ENCODE measurements around the gene POGLUT3.

Gene POGLUT3

GRCh38 chr11:108498046-108498815 is at the start of gene POGLUT3:
Gene POGLUT3 (minus strand): TSS chr11:108498384. CDS start chr11:108498366, 18 bp downstream.
- H3K27ac ChIP-seq: peak within 1 kb of the TSS; percentile 85 to 99 (median 95)
- peak within 1 kb of the TSS; percentile 58 to 83 (median 70) for H3K4me3 ChIP-seq

- Histone ChIP-seq H3K27ac (no peak overlapping the region), H3K4me3 (no peak overlapping the region)
Measured at GRCh38 chr11:108545909-108546501, 47.8 kb upstream of the POGLUT3 start.

GRCh38 chr11:108543316-108543964 is 45.3 kb upstream of the POGLUT3 start:
- H3K4me3 ChIP-seq: no peak overlapping the region
- H3K27ac ChIP-seq: peak overlapping the region in 11 of 21 experiments; percentile 15 to 81 (median 36)

GRCh38 chr11:108541531-108541930 is 43.3 kb upstream of the POGLUT3 start:
- Histone ChIP-seq H3K27ac (peak overlapping the region in 1 of 21 experiments; percentile 1), H3K4me3 (no peak overlapping the region)

- Histone ChIP-seq H3K4me3 (no peak overlapping the region), H3K27ac (peak overlapping the region in 12 of 21 experiments; percentile 8 to 75 (median 39))
Measured at GRCh38 chr11:108538502-108538901, 40.3 kb upstream of the POGLUT3 start.

GRCh38 chr11:108538022-108538424 is 39.8 kb upstream of the POGLUT3 start:
- Histone ChIP-seq H3K4me3 (peak overlapping the region in 5 of 7 experiments; percentile 3 to 27 (median 16)), H3K27ac (peak overlapping the region in 17 of 21 experiments; percentile 7 to 75 (median 44))

GRCh38 chr11:108536783-108537182 is 38.6 kb upstream of the POGLUT3 start:
- peak overlapping the region in 6 of 21 experiments; percentile 4 to 72 (median 25) for H3K27ac ChIP-seq
- H3K4me3 ChIP-seq: peak overlapping the region in 6 of 7 experiments; percentile 0 to 27 (median 14)

GRCh38 chr11:108535384-108535955 is 37.3 kb upstream of the POGLUT3 start:
- H3K27ac ChIP-seq: peak overlapping the region in 2 of 21 experiments; percentile 13 to 72
- H3K4me3 ChIP-seq: peak overlapping the region in 3 of 7 experiments; percentile 7 to 27 (median 11)

- no peak overlapping the region for H3K4me3 ChIP-seq
- H3K27ac ChIP-seq: no peak overlapping the region
Measured at GRCh38 chr11:108534274-108534882, 36.2 kb upstream of the POGLUT3 start.

- Histone ChIP-seq H3K27ac (no peak overlapping the region), H3K4me3 (no peak overlapping the region)
Measured at GRCh38 chr11:108530426-108530825, 32.2 kb upstream of the POGLUT3 start.

GRCh38 chr11:108527382-108527781 is 29.2 kb upstream of the POGLUT3 start:
- Histone ChIP-seq H3K4me3 (no peak overlapping the region), H3K27ac (no peak overlapping the region)

- Histone ChIP-seq H3K4me3 (no peak overlapping the region), H3K27ac (peak overlapping the region in 2 of 21 experiments; percentile 29 to 42)
Measured at GRCh38 chr11:108525161-108525560, 27.0 kb upstream of the POGLUT3 start.

GRCh38 chr11:108524422-108524821 is 26.2 kb upstream of the POGLUT3 start:
- no peak overlapping the region for H3K4me3 ChIP-seq
- peak overlapping the region in 2 of 21 experiments; percentile 29 to 42 for H3K27ac ChIP-seq

- no peak overlapping the region for H3K4me3 ChIP-seq
- H3K27ac ChIP-seq: no peak overlapping the region
Measured at GRCh38 chr11:108522318-108522717, 24.1 kb upstream of the POGLUT3 start.

- no peak overlapping the region for H3K4me3 ChIP-seq
Measured at GRCh38 chr11:108518581-108518980, 20.4 kb upstream of the POGLUT3 start.

GRCh38 chr11:108516125-108516524 is 17.9 kb upstream of the POGLUT3 start:
- Histone ChIP-seq H3K4me3 (no peak overlapping the region), H3K27ac (no peak overlapping the region)

More at GRCh38 chr11:108518581-108518980, 20.4 kb upstream of the POGLUT3 start:
- peak overlapping the region in 1 of 21 experiments; percentile 16 for H3K27ac ChIP-seq

- H3K4me3 ChIP-seq: no peak overlapping the region
- no peak overlapping the region for H3K27ac ChIP-seq
Measured at GRCh38 chr11:108512708-108513107, 14.5 kb upstream of the POGLUT3 start.

GRCh38 chr11:108511851-108512474 is 13.8 kb upstream of the POGLUT3 start:
- no peak overlapping the region for H3K27ac ChIP-seq
- H3K4me3 ChIP-seq: no peak overlapping the region

Data from skin epidermis (tissue), 12 donors.